Calu3 (cell line): ENCODE results near the gene SKIC8. TPM values are rescaled to one million over a fixed set of nuclear protein-coding genes. Genes with fewer than 3 reads are reported as not detected.

Experiments used
- BruUV-seq: library from RNA; stranded (reverse); fragments of 400-500 nt; replicated peaks from 2 replicates; lab custom pipeline; 2021; lab: Mats Ljungman, UMichigan
- CTCF ChIA-PET: fragments of 300-600 bp; sonication (Branson Sonifier 250); formaldehyde crosslinking; loops from one replicate; lab custom pipeline; 2022; ENCODE audit warnings: antibody characterized with exemption; lab: Charles Lee
- DNase-seq: peaks from one replicate; pipeline ENCODE4 v3.0.0; 2022
- H3K27ac Mint-ChIP-seq: one replicate; pipeline ENCODE4 v1.8.0; 2022; ENCODE audit warnings: mixed read lengths; ENCODE audit not compliant: unreplicated experiment
- H3K27me3 Mint-ChIP-seq: one replicate; pipeline ENCODE4 v1.8.0; 2022; ENCODE audit warnings: mixed read lengths; ENCODE audit not compliant: unreplicated experiment
- H3K36me3 Mint-ChIP-seq: one replicate; pipeline ENCODE4 v1.8.0; 2022; ENCODE audit warnings: mild to moderate bottlenecking, moderate library complexity, mixed read lengths; ENCODE audit not compliant: insufficient read depth, unreplicated experiment
- H3K4me1 Mint-ChIP-seq: one replicate; pipeline ENCODE4 v1.8.0; 2022; ENCODE audit warnings: mild to moderate bottlenecking, low read depth, mixed read lengths; ENCODE audit not compliant: unreplicated experiment
- H3K4me3 Mint-ChIP-seq: one replicate; pipeline ENCODE4 v1.8.0; 2022; ENCODE audit warnings: mild to moderate bottlenecking, low read depth, moderate library complexity, mixed read lengths; ENCODE audit not compliant: unreplicated experiment
- H3K9me3 Mint-ChIP-seq: one replicate; pipeline ENCODE4 v1.8.0; 2022; ENCODE audit warnings: low read depth, mixed read lengths; ENCODE audit not compliant: unreplicated experiment
- intact Hi-C: fragments of 100-400 bp; cut with micrococcal nuclease; formaldehyde crosslinking; loops from one replicate; pipeline ENCODE4 v1.10.0; 2022; ENCODE audit not compliant: unreplicated experiment
- total RNA-seq: library from RNA; stranded (reverse); gene quantifications from 2 replicates; pipeline ENCODE4 v1.2.3, GENCODE V29; 2022
- TF ChIP-seq, protein P1 (sequence below): fragments of 200-600 bp; IDR thresholded peaks from one replicate; pipeline ENCODE4 v1.8.0; 2022; ENCODE audit warnings: antibody characterized with exemption; ENCODE audit not compliant: unreplicated experiment

The SKIC8 gene
- total RNA-seq, 1 experiment from 2014 or later, result 67.8 TPM

DNA sequence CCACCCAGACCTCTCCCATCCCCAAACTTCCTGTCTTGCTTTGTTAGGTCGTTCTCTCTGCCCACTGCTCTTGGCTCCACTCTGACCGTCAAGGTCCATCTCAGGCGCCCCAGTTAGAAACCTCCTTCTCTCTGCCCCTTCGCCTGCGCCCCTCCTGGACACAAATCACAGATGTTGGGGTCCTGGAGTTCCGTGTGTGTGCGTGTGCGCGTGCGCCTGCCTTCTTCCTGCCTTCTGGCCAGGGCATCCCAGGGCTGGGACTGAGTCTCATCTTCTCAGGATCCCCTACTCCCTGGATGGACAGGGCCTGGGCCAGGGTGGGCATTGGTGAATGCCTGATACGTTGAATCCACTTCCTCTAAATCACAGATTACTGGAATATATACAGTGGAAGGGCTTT, 65.9 kb downstream of the SKIC8 start:
- no peak overlapping the region for H3K27ac Mint-ChIP-seq
- H3K4me3 Mint-ChIP-seq, result no peak overlapping the region
- CTCF ChIA-PET, result interaction anchor here (0.6 kb wide), 1 partner anchor 117 kb away, joined by 5 read pairs; no protein-coding TSS in a partner anchor
- TF ChIP-seq, protein P1, sequence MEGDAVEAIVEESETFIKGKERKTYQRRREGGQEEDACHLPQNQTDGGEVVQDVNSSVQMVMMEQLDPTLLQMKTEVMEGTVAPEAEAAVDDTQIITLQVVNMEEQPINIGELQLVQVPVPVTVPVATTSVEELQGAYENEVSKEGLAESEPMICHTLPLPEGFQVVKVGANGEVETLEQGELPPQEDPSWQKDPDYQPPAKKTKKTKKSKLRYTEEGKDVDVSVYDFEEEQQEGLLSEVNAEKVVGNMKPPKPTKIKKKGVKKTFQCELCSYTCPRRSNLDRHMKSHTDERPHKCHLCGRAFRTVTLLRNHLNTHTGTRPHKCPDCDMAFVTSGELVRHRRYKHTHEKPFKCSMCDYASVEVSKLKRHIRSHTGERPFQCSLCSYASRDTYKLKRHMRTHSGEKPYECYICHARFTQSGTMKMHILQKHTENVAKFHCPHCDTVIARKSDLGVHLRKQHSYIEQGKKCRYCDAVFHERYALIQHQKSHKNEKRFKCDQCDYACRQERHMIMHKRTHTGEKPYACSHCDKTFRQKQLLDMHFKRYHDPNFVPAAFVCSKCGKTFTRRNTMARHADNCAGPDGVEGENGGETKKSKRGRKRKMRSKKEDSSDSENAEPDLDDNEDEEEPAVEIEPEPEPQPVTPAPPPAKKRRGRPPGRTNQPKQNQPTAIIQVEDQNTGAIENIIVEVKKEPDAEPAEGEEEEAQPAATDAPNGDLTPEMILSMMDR, result no peak
- H3K4me1 Mint-ChIP-seq, result no peaks in the 10 kb centered on the region
- no TSS peak for BruUV-seq
- no peak for DNase-seq
- no peaks in the 10 kb centered on the region for H3K36me3 Mint-ChIP-seq
- peaks cover 56% of the 10 kb centered on the region for H3K27me3 Mint-ChIP-seq
- H3K9me3 Mint-ChIP-seq, result no peaks in the 10 kb centered on the region
- intact Hi-C loops, result no loop called here

Other genes starting within 250 kb of the SKIC8 start
- 50.0 and 52.8 TPM in 2 replicates for gene TBC1D2B, start 221.9 kb downstream of the SKIC8 start, total RNA-seq
- not detected in 2 replicates for gene SH2D7, start 207.0 kb downstream of the SKIC8 start, total RNA-seq
- gene CIB2, start 168.2 kb downstream of the SKIC8 start, total RNA-seq, result 15.1 and 15.7 TPM in 2 replicates
- 96.1 and 111 TPM in 2 replicates for gene IDH3A, start 150.2 kb downstream of the SKIC8 start, total RNA-seq
- gene ACSBG1, start 65.0 kb downstream of the SKIC8 start, total RNA-seq, result 0.45 and 0.49 TPM in 2 replicates
- 52.1 and 53.6 TPM in 2 replicates for gene DNAJA4, start 35.0 kb downstream of the SKIC8 start, total RNA-seq
- 0.51 TPM in 1 of 2 replicates, not detected in the other for gene CRABP1, start 40.7 kb upstream of the SKIC8 start, total RNA-seq
- 83.2 and 84.5 TPM in 2 replicates for gene IREB2, start 138.6 kb upstream of the SKIC8 start, total RNA-seq
- gene HYKK, start 208.0 kb upstream of the SKIC8 start, total RNA-seq, result 11.6 and 15.7 TPM in 2 replicates
- 358 and 376 TPM in 2 replicates for gene PSMA4, start 240.8 kb upstream of the SKIC8 start, total RNA-seq